GM19025 (cell line): ENCODE measurements around the gene KRTCAP3.

Source experiments
- ATAC-seq: cut with Tn5 transposase; IDR thresholded peaks from one replicate; pipeline ENCODE4 v1.9.1; 2021; ENCODE audit warnings: mild to moderate bottlenecking, low read depth, moderate library complexity; ENCODE audit not compliant: unreplicated experiment

The KRTCAP3 gene

GRCh38 chr2:27435628-27436027, 6.6 kb upstream of the KRTCAP3 start:
- no peak for ATAC-seq

- ATAC-seq: no peak
These were observed 805 bp upstream of the KRTCAP3 start for GRCh38 chr2:27441226-27441926.

GRCh38 chr2:27442920-27443282, 720 bp downstream of the KRTCAP3 start:
- no peak for ATAC-seq

- no peak for ATAC-seq
These were observed 3.0 kb downstream of the KRTCAP3 start for GRCh38 chr2:27445155-27445554.

GRCh38 chr2:27445615-27446014, 3.4 kb downstream of the KRTCAP3 start:
- no peak for ATAC-seq

GRCh38 chr2:27446057-27446456, 3.9 kb downstream of the KRTCAP3 start:
- no peak for ATAC-seq

- no peak for ATAC-seq
These were observed 6.2 kb downstream of the KRTCAP3 start for GRCh38 chr2:27448381-27448780.

- no peak for ATAC-seq
These were observed 8.9 kb downstream of the KRTCAP3 start for GRCh38 chr2:27451095-27451494.

- ATAC-seq: no peak
These were observed 11.8 kb downstream of the KRTCAP3 start for GRCh38 chr2:27453968-27454367.

- no peak for ATAC-seq
These were observed 18.9 kb downstream of the KRTCAP3 start for GRCh38 chr2:27461118-27461517.

- ATAC-seq: no peak
These were observed 22.3 kb downstream of the KRTCAP3 start for GRCh38 chr2:27464443-27464842.

- ATAC-seq: no peak
These were observed 29.8 kb downstream of the KRTCAP3 start for GRCh38 chr2:27471961-27472360.

- ATAC-seq: no peak
These were observed 43.3 kb downstream of the KRTCAP3 start for GRCh38 chr2:27485496-27485895.

GRCh38 chr2:27489118-27489497, 46.9 kb downstream of the KRTCAP3 start:
- ATAC-seq: no peak

- peak; percentile 92 for ATAC-seq
These were observed 47.6 kb downstream of the KRTCAP3 start, which contains the start of gene IFT172 for GRCh38 chr2:27489498-27490397. Gene IFT172 (minus strand): TSS chr2:27489743. CDS start chr2:27489653, 90 bp downstream.

GRCh38 chr2:27492557-27492956, 50.4 kb downstream of the KRTCAP3 start:
- ATAC-seq: no peak

- ATAC-seq: no peak
These were observed 51.7 kb downstream of the KRTCAP3 start for GRCh38 chr2:27493948-27494283.
